B cell (primary cell): ENCODE results near the gene PKP2. TPM values are rescaled to one million over a fixed set of nuclear protein-coding genes. Genes with fewer than 3 reads are reported as not detected.

Experiments
- ATAC-seq: fragments of 200-7000 bp; cut with Tn5 transposase; one replicate; pipeline ENCODE4 v1.10.0; 2021; ENCODE audit warnings: low read depth, mild to moderate bottlenecking, moderate number of reproducible peaks, moderate library complexity
- CTCF ChIA-PET: fragments of 350-600 bp; sonication (Branson Sonifier 250); formaldehyde crosslinking; loops from one replicate; lab custom pipeline; 2021; ENCODE audit warnings: antibody characterized with exemption, inconsistent platforms; lab: Charles Lee
- POLR2A ChIA-PET: fragments of 350-600 bp; sonication (Branson Sonifier 250); formaldehyde crosslinking; loops from one replicate; lab custom pipeline; 2021; ENCODE audit warnings: antibody characterized with exemption; lab: Charles Lee
- DNase-seq: peaks from one replicate; pipeline ENCODE4 v3.0.0; 2013
- H2AFZ ChIP-seq: 2 replicates; pipeline ENCODE4 v1.6.1; 2012; ENCODE audit warnings: mild to moderate bottlenecking, low read depth, low read length; ENCODE audit not compliant: insufficient read depth, poor library complexity, severe bottlenecking
- H3K27ac ChIP-seq, 2 donors: 1 replicate in 1 of 2; 2 replicates in 1 of 2; pipeline ENCODE4 v1.5.1; 2012 to 2013; ENCODE audit warnings: low read length in 2 of 2, mild to moderate bottlenecking in 2 of 2, moderate library complexity in 1 of 2
- H3K27me3 ChIP-seq, 4 experiments: fragments of 200-600 bp in 1 of 4; sonication (generic) in 1 of 4; replicated peaks in 1 of 4; 1 replicate in 2 of 4; 2 replicates in 2 of 4; pipeline versions ENCODE4 v1.6.1 to v1.7.0; 2013 to 2016; ENCODE audit warnings: low read length in 3 of 4, mild to moderate bottlenecking in 2 of 4, mixed read lengths in 1 of 4, moderate library complexity in 1 of 4; ENCODE audit not compliant: insufficient read depth in 4 of 4, control insufficient read depth in 3 of 4; ENCODE audit errors: control extremely low read depth in 1 of 4
- H3K36me3 ChIP-seq, 2 experiments: replicated peaks in 1 of 2; 1 replicate in 1 of 2; 2 replicates in 1 of 2; pipeline versions ENCODE4 v1.6.1 to v1.7.1; 2013; ENCODE audit warnings: low read length in 1 of 2; ENCODE audit not compliant: insufficient read depth in 2 of 2, control insufficient read depth in 1 of 2; ENCODE audit errors: control extremely low read depth in 1 of 2, extremely low read depth in 1 of 2
- H3K4me1 ChIP-seq, 2 donors: fragments of 200-600 bp in 1 of 2; sonication (generic) in 1 of 2; 1 replicate in 1 of 2; 2 replicates in 1 of 2; pipeline versions ENCODE4 v1.5.1 to v1.6.1; 2013 to 2017; ENCODE audit warnings: low read length in 2 of 2; ENCODE audit not compliant: control insufficient read depth in 2 of 2, insufficient read depth in 2 of 2
- H3K4me2 ChIP-seq: replicated peaks from 2 replicates; pipeline ENCODE3; 2012; ENCODE audit warnings: mild to moderate bottlenecking, low read depth, low read length; ENCODE audit not compliant: poor library complexity, severe bottlenecking
- H3K4me3 ChIP-seq, 5 experiments: fragments of 200-600 bp in 1 of 5; sonication (generic) in 1 of 5; 1 replicate in 3 of 5; 2 replicates in 2 of 5; pipeline versions ENCODE4 v1.5.1 to v1.7.0; 2011 to 2016; ENCODE audit warnings: low read length in 4 of 5, mild to moderate bottlenecking in 4 of 5, low read depth in 2 of 5, control low read depth in 1 of 5, moderate library complexity in 1 of 5; ENCODE audit not compliant: insufficient read depth in 1 of 5; ENCODE audit errors: control extremely low read depth in 1 of 5, extremely low read depth in 1 of 5
- H3K79me2 ChIP-seq: fragments of 200-600 bp; sonication (generic); one replicate; pipeline ENCODE4 v1.6.0; 2016; ENCODE audit warnings: low read length; ENCODE audit not compliant: control insufficient read depth, insufficient read depth
- H3K9ac ChIP-seq: fragments of 200-600 bp; sonication (generic); 2 replicates; pipeline ENCODE4 v1.6.1; 2017; ENCODE audit warnings: mild to moderate bottlenecking, low read length, moderate library complexity
- H3K9me3 ChIP-seq, 3 donors: one replicate each; pipeline versions ENCODE4 v1.6.1 to v1.7.1; 2013; ENCODE audit warnings: low read length in 2 of 3; ENCODE audit not compliant: control insufficient read depth in 2 of 3, insufficient read depth in 1 of 3; ENCODE audit errors: control extremely low read depth in 1 of 3
- H4K20me1 ChIP-seq: 2 replicates; pipeline ENCODE4 v1.6.0; 2012; ENCODE audit warnings: mild to moderate bottlenecking, low read length; ENCODE audit not compliant: insufficient read depth, control insufficient read depth, poor library complexity, severe bottlenecking
- H3K27ac Mint-ChIP-seq: one replicate; pipeline ENCODE4 v1.8.0; 2021; ENCODE audit warnings: mixed read lengths
- H3K27me3 Mint-ChIP-seq: one replicate; pipeline ENCODE4 v1.8.0; 2021; ENCODE audit warnings: mixed read lengths
- H3K4me1 Mint-ChIP-seq: one replicate; pipeline ENCODE4 v1.8.0; 2021; ENCODE audit warnings: mixed read lengths
- H3K4me3 Mint-ChIP-seq: one replicate; pipeline ENCODE4 v1.8.0; 2021; ENCODE audit warnings: mixed read lengths
- H3K9me3 Mint-ChIP-seq: one replicate; pipeline ENCODE4 v1.8.0; 2022; ENCODE audit warnings: mixed read lengths; ENCODE audit not compliant: insufficient read depth
- EZH2 ChIP-seq: IDR thresholded peaks from 2 replicates; pipeline ENCODE4 v1.6.1; 2012; ENCODE audit warnings: borderline replicate concordance, low read depth, mild to moderate bottlenecking, moderate library complexity, low read length; ENCODE audit not compliant: insufficient read depth, poor library complexity, severe bottlenecking
- WGBS: methylation state at CpG from one replicate; pipeline ENCODE4 v1.1.5; 2013; ENCODE audit warnings: missing lambda C conversion rate; ENCODE audit not compliant: insufficient coverage; 5-methylcytosine and 5-hydroxymethylcytosine counted together
- intact Hi-C: fragments of 100-400 bp; cut with micrococcal nuclease; formaldehyde crosslinking; loops from one replicate; pipeline ENCODE4 v1.10.0; 2022
- polyA plus RNA-seq: library from polyadenylated mRNA; depleted of rRNA; stranded (reverse); fragments of >200 nt; gene quantifications from 2 replicates; pipeline ENCODE4 v1.2.3, GENCODE V29; 2012
- total RNA-seq, 2 donors: library from RNA; stranded (reverse); fragments of 120-200 nt in 1 of 2; gene quantifications; 1 replicate in 1 of 2; 2 replicates in 1 of 2; pipeline versions ENCODE4 v1.2.3 to v1.2.4, GENCODE V29; 2013 to 2022
- TF ChIP-seq, protein P1 (sequence below): fragments of 200-600 bp; IDR thresholded peaks from one replicate; pipeline ENCODE4 v1.8.0; 2022; ENCODE audit warnings: antibody characterized with exemption, mild to moderate bottlenecking

Gene PKP2
- total and polyA plus RNA-seq, 2 donors (not counting 1 experiment from before 2014, with no cell fraction given), result not detected

DNA sequence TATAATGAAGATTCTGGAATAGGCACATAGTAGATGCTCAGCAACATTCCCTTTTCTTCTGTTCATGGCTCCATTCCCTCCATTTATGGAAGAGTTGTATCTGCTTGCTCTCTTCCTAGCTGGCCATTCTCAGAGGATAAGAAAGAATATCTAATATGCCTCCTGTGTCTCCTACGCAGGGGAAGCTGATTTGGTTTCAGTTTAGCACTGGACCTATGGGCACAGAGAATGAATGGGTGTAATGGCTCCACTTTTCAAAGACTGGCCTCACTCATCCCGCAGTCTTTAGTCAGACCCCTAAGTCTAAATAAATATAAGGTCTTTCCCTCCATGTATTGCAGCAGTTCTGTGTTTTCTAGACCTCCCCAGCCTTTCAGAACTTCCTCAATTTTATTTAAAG, 2.0 kb downstream of the PKP2 start:
- ATAC-seq (no peak), DNase-seq (no peak)
- Mint-ChIP-seq H3K4me3 (no peak overlapping the region), H3K27me3 (peaks cover 65% of the 10 kb centered on the region), H3K9me3 (no peaks in the 10 kb centered on the region), H3K4me1 (peaks cover 14% of the 10 kb centered on the region), H3K27ac (no peak overlapping the region)
- Histone ChIP-seq H3K4me2 (no peak overlapping the region), H3K9ac (no peak overlapping the region), H3K79me2 (no peaks in the 10 kb centered on the region), H2AFZ (no peak overlapping the region), H3K4me1 (peaks cover 17 to 18% of the 10 kb centered on the region in 2 donors), H3K36me3 (no peaks in the 10 kb centered on the region), H3K27me3 (peaks cover 0 to 36% (median 25%) of the 10 kb centered on the region in 4 experiments), H3K27ac (no peak overlapping the region), H4K20me1 (no peaks in the 10 kb centered on the region), H3K9me3 (peaks cover 0 to 7% (median 0%) of the 10 kb centered on the region in 3 donors), H3K4me3 (no peak overlapping the region)
- TF ChIP-seq, protein P1, sequence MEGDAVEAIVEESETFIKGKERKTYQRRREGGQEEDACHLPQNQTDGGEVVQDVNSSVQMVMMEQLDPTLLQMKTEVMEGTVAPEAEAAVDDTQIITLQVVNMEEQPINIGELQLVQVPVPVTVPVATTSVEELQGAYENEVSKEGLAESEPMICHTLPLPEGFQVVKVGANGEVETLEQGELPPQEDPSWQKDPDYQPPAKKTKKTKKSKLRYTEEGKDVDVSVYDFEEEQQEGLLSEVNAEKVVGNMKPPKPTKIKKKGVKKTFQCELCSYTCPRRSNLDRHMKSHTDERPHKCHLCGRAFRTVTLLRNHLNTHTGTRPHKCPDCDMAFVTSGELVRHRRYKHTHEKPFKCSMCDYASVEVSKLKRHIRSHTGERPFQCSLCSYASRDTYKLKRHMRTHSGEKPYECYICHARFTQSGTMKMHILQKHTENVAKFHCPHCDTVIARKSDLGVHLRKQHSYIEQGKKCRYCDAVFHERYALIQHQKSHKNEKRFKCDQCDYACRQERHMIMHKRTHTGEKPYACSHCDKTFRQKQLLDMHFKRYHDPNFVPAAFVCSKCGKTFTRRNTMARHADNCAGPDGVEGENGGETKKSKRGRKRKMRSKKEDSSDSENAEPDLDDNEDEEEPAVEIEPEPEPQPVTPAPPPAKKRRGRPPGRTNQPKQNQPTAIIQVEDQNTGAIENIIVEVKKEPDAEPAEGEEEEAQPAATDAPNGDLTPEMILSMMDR, result no peak
- TF ChIP-seq EZH2, result no peak
- POLR2A ChIA-PET, result no interaction called here
- CTCF ChIA-PET, result no interaction called here
- 83% methylated on average over 1 of the region's 2 CpGs for WGBS
- intact Hi-C loops, result no loop called here

DNA sequence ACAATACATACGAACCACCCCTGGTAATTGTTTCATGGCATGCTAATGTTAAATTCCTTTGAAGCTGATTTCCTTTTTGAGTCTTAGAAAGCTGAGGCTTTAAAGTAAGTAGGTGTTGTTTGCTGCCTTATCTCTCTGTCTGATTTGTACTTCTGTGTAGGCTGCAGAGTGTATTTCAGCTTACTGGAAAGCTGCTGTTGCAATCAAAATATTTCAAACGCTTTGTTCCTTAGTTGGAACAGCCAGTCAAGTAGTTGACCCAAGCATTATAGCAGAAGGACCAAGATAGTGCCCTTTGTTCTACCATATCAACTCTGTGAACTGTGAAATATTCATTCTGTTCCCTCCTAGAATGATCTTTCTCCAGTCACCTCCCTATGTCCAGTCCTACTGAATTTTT, 3.1 kb downstream of the PKP2 start:
- Histone ChIP-seq H3K4me1 (peaks cover 17 to 18% of the 10 kb centered on the region in 2 donors), H3K9me3 (peaks cover 0 to 7% (median 0%) of the 10 kb centered on the region in 3 donors), H3K9ac (no peak overlapping the region), H3K27ac (no peak overlapping the region), H3K36me3 (no peaks in the 10 kb centered on the region), H2AFZ (no peak overlapping the region), H3K4me3 (no peak overlapping the region), H4K20me1 (no peaks in the 10 kb centered on the region), H3K4me2 (no peak overlapping the region), H3K79me2 (no peaks in the 10 kb centered on the region), H3K27me3 (peaks cover 0 to 36% (median 25%) of the 10 kb centered on the region in 4 experiments)
- ChIA-PET POLR2A (no interaction called here), CTCF (no interaction called here)
- Mint-ChIP-seq H3K4me1 (peaks cover 14% of the 10 kb centered on the region), H3K27ac (no peak overlapping the region), H3K4me3 (no peak overlapping the region), H3K9me3 (no peaks in the 10 kb centered on the region), H3K27me3 (peaks cover 60% of the 10 kb centered on the region)
- ATAC-seq, result no peak
- no peak for DNase-seq
- intact Hi-C loops, result no loop called here
- WGBS, result 100% methylated on average over 1 of the region's 2 CpGs
- no peak for TF ChIP-seq EZH2
- TF ChIP-seq, protein P1, result no peak
